Natural killer cell (primary cell): ENCODE data around the gene GSTM2. TPM values are rescaled to one million over a fixed set of nuclear protein-coding genes. Genes with fewer than 3 reads are reported as not detected.

Experiments
- ATAC-seq, 3 donors: fragments of 150-1000 bp in 2 of 3; fragments of 200-7000 bp in 1 of 3; cut with Tn5 transposase; 1 replicate in 1 of 3; 2 replicates in 2 of 3; pipeline ENCODE4 v1.10.0; 2021; ENCODE audit warnings: mild to moderate bottlenecking in 2 of 3, moderate library complexity in 2 of 3
- DNase-seq, 2 donors: peaks; one replicate each; pipeline versions ENCODE4 v3.0.0 to v3.0.0-alpha.2; 2013 to 2021; ENCODE audit warnings: mixed read lengths in 1 of 2
- H3K27ac ChIP-seq: one replicate; pipeline ENCODE4 v1.5.1; 2013; ENCODE audit warnings: mild to moderate bottlenecking, low read length
- H3K27me3 ChIP-seq: one replicate; pipeline ENCODE4 v1.6.1; 2013; ENCODE audit warnings: low read length; ENCODE audit not compliant: control insufficient read depth, insufficient read depth
- H3K36me3 ChIP-seq: one replicate; pipeline ENCODE4 v1.6.1; 2013; ENCODE audit warnings: low read length; ENCODE audit not compliant: control insufficient read depth, insufficient read depth
- H3K4me1 ChIP-seq: one replicate; pipeline ENCODE4 v1.6.1; 2013; ENCODE audit warnings: low read length; ENCODE audit not compliant: control insufficient read depth, insufficient read depth
- H3K4me3 ChIP-seq: one replicate; pipeline ENCODE4 v1.5.1; 2013; ENCODE audit warnings: low read length
- H3K9me3 ChIP-seq: one replicate; pipeline ENCODE4 v1.6.1; 2013; ENCODE audit warnings: low read length; ENCODE audit not compliant: control insufficient read depth, insufficient read depth
- H3K27ac Mint-ChIP-seq, 2 donors: one replicate each; pipeline ENCODE4 v1.8.0; 2022; ENCODE audit warnings: mild to moderate bottlenecking in 2 of 2, mixed read lengths in 2 of 2, moderate library complexity in 1 of 2
- H3K27me3 Mint-ChIP-seq, 2 donors: one replicate each; pipeline ENCODE4 v1.8.0; 2022; ENCODE audit warnings: low read depth in 2 of 2, mixed read lengths in 2 of 2
- H3K36me3 Mint-ChIP-seq: one replicate; pipeline ENCODE4 v1.8.0; 2022; ENCODE audit warnings: mixed read lengths
- H3K4me1 Mint-ChIP-seq, 2 donors: one replicate each; pipeline ENCODE4 v1.8.0; 2022; ENCODE audit warnings: mixed read lengths in 2 of 2
- H3K4me3 Mint-ChIP-seq: one replicate; pipeline ENCODE4 v1.8.0; 2022; ENCODE audit warnings: mild to moderate bottlenecking, moderate library complexity, mixed read lengths
- H3K9me3 Mint-ChIP-seq, 2 donors: one replicate each; pipeline ENCODE4 v1.8.0; 2022; ENCODE audit warnings: mixed read lengths in 2 of 2
- WGBS: methylation state at CpG from one replicate; pipeline ENCODE4 v1.1.7; 2013; ENCODE audit warnings: missing lambda C conversion rate; ENCODE audit not compliant: insufficient coverage; 5-methylcytosine and 5-hydroxymethylcytosine counted together
- intact Hi-C: fragments of 100-400 bp; cut with micrococcal nuclease; formaldehyde crosslinking; loops from one replicate; pipeline ENCODE4 v1.14.2; 2022
- total RNA-seq, 4 donors: library from RNA; stranded (reverse); fragments of 120-200 nt in 1 of 4; gene quantifications; one replicate each; pipeline versions ENCODE4 v1.2.3 to v1.2.4, GENCODE V29; 2013 to 2022
- TF ChIP-seq, protein P1 (sequence below): fragments of 200-600 bp; IDR thresholded peaks from one replicate; pipeline ENCODE4 v1.8.0; 2022; ENCODE audit warnings: antibody characterized with exemption

The GSTM2 gene
- total RNA-seq, 3 donors from 2014 or later (not counting 1 experiment from before 2014, with no cell fraction given): 142 to 315 (median 205) TPM

DNA sequence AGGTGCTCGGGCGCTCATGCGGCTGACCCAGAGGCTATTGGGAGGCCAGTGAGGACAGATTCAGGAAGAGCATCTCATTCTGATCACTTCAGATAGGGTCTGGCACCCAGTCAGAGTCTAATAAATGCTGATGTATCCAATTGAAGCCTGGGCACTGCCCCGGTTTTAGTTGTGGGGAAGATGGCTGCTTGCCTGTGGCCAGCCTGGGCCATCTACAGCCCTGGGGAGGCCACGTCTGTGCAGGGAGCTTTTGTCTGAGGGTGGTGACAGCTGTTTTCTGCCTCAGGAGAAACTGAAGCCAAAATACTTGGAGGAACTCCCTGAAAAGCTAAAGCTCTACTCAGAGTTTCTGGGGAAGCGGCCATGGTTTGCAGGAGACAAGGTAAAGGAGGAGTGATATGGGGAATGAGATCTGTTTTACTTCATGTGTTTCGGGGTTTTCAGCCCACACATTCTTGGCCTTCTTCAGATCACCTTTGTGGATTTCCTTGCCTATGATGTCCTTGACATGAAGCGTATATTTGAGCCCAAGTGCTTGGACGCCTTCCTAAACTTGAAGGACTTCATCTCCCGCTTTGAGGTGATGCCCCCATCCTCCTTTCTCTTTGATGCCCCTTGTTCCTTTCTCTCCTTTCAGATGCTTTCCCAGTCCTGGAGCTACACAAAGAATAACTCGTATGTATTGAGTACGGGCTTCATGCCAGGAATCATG lies 47.0 kb downstream of the GSTM2 start:
- Histone ChIP-seq H3K27ac (no peak overlapping the region), H3K9me3 (no peaks in the 10 kb centered on the region), H3K36me3 (no peaks in the 10 kb centered on the region), H3K4me1 (peaks cover 7% of the 10 kb centered on the region), H3K27me3 (peaks cover 9% of the 10 kb centered on the region), H3K4me3 (no peak overlapping the region)
- Mint-ChIP-seq H3K27ac (no peak overlapping the region), H3K9me3 (no peaks in the 10 kb centered on the region), H3K4me1 (no peaks in the 10 kb centered on the region), H3K27me3 (peaks cover 9 to 10% of the 10 kb centered on the region in 2 donors), H3K36me3 (no peaks in the 10 kb centered on the region), H3K4me3 (no peak overlapping the region)
- TF ChIP-seq, protein P1, sequence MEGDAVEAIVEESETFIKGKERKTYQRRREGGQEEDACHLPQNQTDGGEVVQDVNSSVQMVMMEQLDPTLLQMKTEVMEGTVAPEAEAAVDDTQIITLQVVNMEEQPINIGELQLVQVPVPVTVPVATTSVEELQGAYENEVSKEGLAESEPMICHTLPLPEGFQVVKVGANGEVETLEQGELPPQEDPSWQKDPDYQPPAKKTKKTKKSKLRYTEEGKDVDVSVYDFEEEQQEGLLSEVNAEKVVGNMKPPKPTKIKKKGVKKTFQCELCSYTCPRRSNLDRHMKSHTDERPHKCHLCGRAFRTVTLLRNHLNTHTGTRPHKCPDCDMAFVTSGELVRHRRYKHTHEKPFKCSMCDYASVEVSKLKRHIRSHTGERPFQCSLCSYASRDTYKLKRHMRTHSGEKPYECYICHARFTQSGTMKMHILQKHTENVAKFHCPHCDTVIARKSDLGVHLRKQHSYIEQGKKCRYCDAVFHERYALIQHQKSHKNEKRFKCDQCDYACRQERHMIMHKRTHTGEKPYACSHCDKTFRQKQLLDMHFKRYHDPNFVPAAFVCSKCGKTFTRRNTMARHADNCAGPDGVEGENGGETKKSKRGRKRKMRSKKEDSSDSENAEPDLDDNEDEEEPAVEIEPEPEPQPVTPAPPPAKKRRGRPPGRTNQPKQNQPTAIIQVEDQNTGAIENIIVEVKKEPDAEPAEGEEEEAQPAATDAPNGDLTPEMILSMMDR: no peak
- ATAC-seq: no peak
- no peak for DNase-seq
- 86% methylated on average over 12 of the region's 12 CpGs for WGBS
- intact Hi-C loops: no loop called here

DNA sequence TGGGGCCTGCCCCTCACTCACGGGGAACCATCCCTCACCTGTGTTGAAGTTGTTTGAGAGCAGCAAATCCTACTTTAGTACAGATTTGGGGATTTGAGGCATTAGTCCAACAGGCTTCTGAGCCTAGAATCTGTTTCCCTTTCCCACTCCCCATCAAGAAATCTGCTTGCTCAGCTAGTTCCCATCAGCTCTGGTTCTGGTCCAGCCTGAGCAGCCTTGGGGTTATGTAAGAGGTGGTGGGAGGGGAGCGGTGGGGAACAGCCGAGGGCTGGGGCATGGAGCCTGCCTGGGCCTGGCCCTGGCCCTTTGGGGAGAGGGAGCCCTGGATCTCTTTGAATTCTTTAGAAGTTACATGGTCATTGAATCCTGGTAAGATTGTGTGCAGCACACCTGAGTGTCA lies 48.3 kb downstream of the GSTM2 start:
- H3K9me3 Mint-ChIP-seq: no peaks in the 10 kb centered on the region
- H3K27ac ChIP-seq: no peak overlapping the region
- no peak overlapping the region for H3K27ac Mint-ChIP-seq
- TF ChIP-seq, protein P1: no peak
- H3K36me3 Mint-ChIP-seq: no peaks in the 10 kb centered on the region
- H3K36me3 ChIP-seq: no peaks in the 10 kb centered on the region
- 87% methylated on average over 3 of the region's 3 CpGs for WGBS
- H3K4me3 ChIP-seq: no peak overlapping the region
- H3K27me3 Mint-ChIP-seq: peaks cover 9 to 10% of the 10 kb centered on the region in 2 donors
- no peak overlapping the region for H3K4me3 Mint-ChIP-seq
- no peaks in the 10 kb centered on the region for H3K4me1 Mint-ChIP-seq
- peaks cover 9% of the 10 kb centered on the region for H3K27me3 ChIP-seq
- intact Hi-C loops: no loop called here
- no peak for ATAC-seq
- H3K9me3 ChIP-seq: no peaks in the 10 kb centered on the region
- no peak for DNase-seq
- H3K4me1 ChIP-seq: peaks cover 7% of the 10 kb centered on the region

DNA sequence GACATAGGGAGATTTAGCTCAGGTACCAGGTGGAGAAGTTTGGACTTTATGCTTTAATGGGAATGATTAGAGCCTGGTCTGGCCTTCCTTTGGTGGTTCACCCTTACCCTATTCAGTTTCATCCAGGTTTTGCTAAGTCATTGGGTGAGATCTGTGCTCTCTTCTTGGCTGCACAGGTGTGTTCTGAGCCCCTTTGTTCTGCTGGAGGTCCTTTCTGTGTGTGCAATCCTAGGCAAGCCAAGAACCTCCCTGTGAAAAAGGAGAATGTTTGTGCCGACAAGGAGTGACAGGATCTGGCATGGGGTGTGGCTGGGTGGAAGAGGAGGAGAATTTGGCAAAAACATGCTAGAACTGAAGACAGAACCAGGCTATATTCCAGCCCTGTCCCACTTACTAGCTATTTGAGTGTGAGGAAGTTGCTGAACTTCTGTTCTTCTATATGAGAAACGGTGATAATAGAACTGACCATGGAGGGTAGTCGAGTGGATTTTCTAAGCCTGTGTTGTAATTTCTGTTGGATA lies 48.8 kb downstream of the GSTM2 start:
- H3K27me3 ChIP-seq: peaks cover 9% of the 10 kb centered on the region
- intact Hi-C loops: no loop called here
- no peak overlapping the region for H3K4me3 Mint-ChIP-seq
- H3K9me3 Mint-ChIP-seq: no peaks in the 10 kb centered on the region
- no peak overlapping the region for H3K27ac Mint-ChIP-seq
- H3K27ac ChIP-seq: no peak overlapping the region
- H3K4me1 Mint-ChIP-seq: no peaks in the 10 kb centered on the region
- TF ChIP-seq, protein P1: no peak
- ATAC-seq (no peak), DNase-seq (no peak)
- peaks cover 7% of the 10 kb centered on the region for H3K4me1 ChIP-seq
- no peaks in the 10 kb centered on the region for H3K9me3 ChIP-seq
- H3K4me3 ChIP-seq: no peak overlapping the region
- 94% methylated on average over 3 of the region's 3 CpGs for WGBS
- H3K27me3 Mint-ChIP-seq: peaks cover 9 to 10% of the 10 kb centered on the region in 2 donors
- H3K36me3 ChIP-seq: no peaks in the 10 kb centered on the region
- no peaks in the 10 kb centered on the region for H3K36me3 Mint-ChIP-seq
